HCT116 (cell line): Measurements from ENCODE around the gene IDS. TPM values are rescaled to one million over a fixed set of nuclear protein-coding genes. Genes with fewer than 3 reads are reported as not detected.
"Not testable (repeated sequence)": the region's sequence is repeated elsewhere in the genome, so short reads cannot be mapped to it uniquely, and the experiment has no call there.

Experiments used
- ATAC-seq: fragments of 200-7000 bp; cut with Tn5 transposase; 2 replicates; pipeline ENCODE4 v1.9.1; 2020; ENCODE audit warnings: mild to moderate bottlenecking, moderate library complexity
- BruUV-seq: library from RNA; stranded (reverse); fragments of 400-500 nt; replicated peaks from 2 replicates; lab custom pipeline; 2021; lab: Mats Ljungman, UMichigan
- CTCF ChIA-PET: fragments of 300-600 bp; sonication (Branson Sonifier 250); formaldehyde crosslinking; loops from one replicate; lab custom pipeline; 2021; ENCODE audit warnings: antibody characterized with exemption; lab: Charles Lee
- POLR2A ChIA-PET: fragments of 300-600, 350-600 bp; sonication (Branson Sonifier 250); formaldehyde crosslinking; loops from one replicate; lab custom pipeline; 2021; ENCODE audit warnings: antibody characterized with exemption; lab: Charles Lee
- RAD21 ChIA-PET, 2 experiments: fragments of 300-600 bp; sonication (Branson Sonifier 250); formaldehyde crosslinking; loops; one replicate each; lab custom pipeline; 2023; ENCODE audit warnings: low total read pairs in 2 of 2; ENCODE audit not compliant: uncharacterized antibody in 2 of 2, unreplicated experiment in 2 of 2, low non-redundant PET in 1 of 2; lab: Charles Lee
- DNase-seq: peaks from one replicate; pipeline ENCODE4 v3.0.0-alpha.2; 2010; ENCODE audit warnings: low read depth, low spot score
- H2AFZ ChIP-seq: fragments of 200-600 bp; shearing (Covaris generic), sonication (generic); 2 replicates; pipeline ENCODE4 v1.6.1; 2017; ENCODE audit warnings: low read depth, mixed run types, mixed read lengths, antibody characterized with exemption, low read length; ENCODE audit not compliant: poor library complexity, severe bottlenecking
- H3K27ac ChIP-seq: 2 replicates; pipeline ENCODE4 v1.5.1; 2012; ENCODE audit warnings: low read depth, low read length
- H3K27me3 ChIP-seq: fragments of 200-600 bp; sonication (generic); 2 replicates; pipeline ENCODE4 v1.6.1; 2016; ENCODE audit warnings: mixed run types, low read length, mixed read lengths; ENCODE audit not compliant: insufficient read depth
- H3K36me3 ChIP-seq, 2 experiments: fragments of 200-500 bp in 1 of 2; fragments of 200-600 bp in 1 of 2; sonication (Bioruptor generic) in 1 of 2; sonication (generic) in 1 of 2; 2 replicates each; pipeline versions ENCODE4 v1.5.1 to v1.6.1; 2014 to 2016; ENCODE audit warnings: low read length in 2 of 2, inconsistent platforms in 1 of 2, mixed read lengths in 1 of 2, mixed run types in 1 of 2; ENCODE audit not compliant: insufficient read depth in 2 of 2, control insufficient read depth in 1 of 2
- H3K4me1 ChIP-seq, 2 experiments: fragments of 200-600 bp in 1 of 2; sonication (generic) in 1 of 2; 2 replicates each; pipeline versions ENCODE4 v1.5.1 to v1.6.1; 2012 to 2017; ENCODE audit warnings: low read length in 2 of 2, inconsistent platforms in 1 of 2, mild to moderate bottlenecking in 1 of 2, mixed read lengths in 1 of 2, mixed run types in 1 of 2, moderate library complexity in 1 of 2; ENCODE audit not compliant: insufficient read depth in 2 of 2, control insufficient read depth in 1 of 2
- H3K4me2 ChIP-seq: fragments of 200-600 bp; sonication (generic); 2 replicates; pipeline ENCODE4 v1.6.1; 2017; ENCODE audit warnings: mixed run types, low read length, mixed read lengths
- H3K4me3 ChIP-seq, 2 experiments: fragments of 200-600 bp in 1 of 2; sonication (generic) in 1 of 2; replicated peaks in 1 of 2; 2 replicates each; pipeline ENCODE4 v1.5.1; 2011 to 2016; ENCODE audit warnings: low read length in 2 of 2, control low read depth in 1 of 2, low read depth in 1 of 2, mild to moderate bottlenecking in 1 of 2, mixed read lengths in 1 of 2, mixed run types in 1 of 2
- H3K79me2 ChIP-seq: fragments of 200-600 bp; sonication (generic); 2 replicates; pipeline ENCODE4 v1.6.1; 2017; ENCODE audit warnings: mild to moderate bottlenecking, mixed run types, low read length, moderate library complexity, mixed read lengths; ENCODE audit not compliant: insufficient read depth
- H3K9ac ChIP-seq: fragments of 200-600 bp; sonication (generic); 2 replicates; pipeline ENCODE4 v1.6.1; 2016; ENCODE audit warnings: low read length, mixed read lengths
- H3K9me2 ChIP-seq: fragments of 200-600 bp; sonication (generic), shearing (Covaris generic); 2 replicates; pipeline ENCODE4 v1.6.1; 2017; ENCODE audit warnings: mixed run types, mild to moderate bottlenecking, moderate library complexity; ENCODE audit not compliant: insufficient read depth
- H3K9me3 ChIP-seq, 2 experiments: fragments of 200-500 bp in 1 of 2; fragments of 200-600 bp in 1 of 2; sonication (Bioruptor generic) in 1 of 2; sonication (generic) in 1 of 2; 2 replicates each; pipeline ENCODE4 v1.6.1; 2014 to 2017; ENCODE audit warnings: low read length in 2 of 2, mixed read lengths in 2 of 2, inconsistent platforms in 1 of 2, low read depth in 1 of 2, mild to moderate bottlenecking in 1 of 2, mixed run types in 1 of 2, moderate library complexity in 1 of 2; ENCODE audit not compliant: control insufficient read depth in 1 of 2, insufficient read depth in 1 of 2
- H4K20me1 ChIP-seq: fragments of 200-600 bp; sonication (generic), shearing (Covaris generic); 2 replicates; pipeline ENCODE4 v1.6.1; 2017; ENCODE audit warnings: mixed run types, mild to moderate bottlenecking, moderate library complexity; ENCODE audit not compliant: insufficient read depth
- CBX3 ChIP-seq: IDR thresholded peaks from 2 replicates; pipeline ENCODE4 v1.6.1; 2012; ENCODE audit warnings: low read depth
- ELF1 ChIP-seq: IDR thresholded peaks from 2 replicates; pipeline ENCODE4 v1.6.1; 2012; ENCODE audit warnings: low read depth, borderline replicate concordance
- EZH2phosphoT487 ChIP-seq: fragments of 200-600 bp; IDR thresholded peaks from 2 replicates; pipeline ENCODE4 v1.6.1; 2018; ENCODE audit warnings: antibody characterized with exemption, borderline replicate concordance
- FOSL1 ChIP-seq: IDR thresholded peaks from 2 replicates; pipeline ENCODE4 v1.6.1; 2012; ENCODE audit warnings: low read depth
- JUND ChIP-seq: IDR thresholded peaks from 2 replicates; pipeline ENCODE4 v1.6.1; 2012
- POLR2A ChIP-seq: IDR thresholded peaks from 2 replicates; pipeline ENCODE4 v1.7.0; 2011; ENCODE audit warnings: borderline replicate concordance; ENCODE audit not compliant: insufficient read depth, insufficient read length; ENCODE audit errors: extremely low read depth
- POLR2AphosphoS5 ChIP-seq: IDR thresholded peaks from 2 replicates; pipeline ENCODE4 v1.6.1; 2011; ENCODE audit warnings: mild to moderate bottlenecking, low read depth, low read length, moderate library complexity
- RAD21 ChIP-seq: IDR thresholded peaks from 2 replicates; pipeline ENCODE4 v1.6.1; 2012; ENCODE audit warnings: low read depth, mild to moderate bottlenecking
- SIN3A ChIP-seq: IDR thresholded peaks from 2 replicates; pipeline ENCODE4 v1.6.1; 2012; ENCODE audit warnings: low read depth
- SP1 ChIP-seq: IDR thresholded peaks from 2 replicates; pipeline ENCODE4 v1.6.1; 2012; ENCODE audit warnings: low read depth
- SRF ChIP-seq: IDR thresholded peaks from 2 replicates; pipeline ENCODE4 v1.6.1; 2012; ENCODE audit warnings: low read depth
- TCF7L2 ChIP-seq: IDR thresholded peaks from 2 replicates; pipeline ENCODE4 v1.7.0; 2011; ENCODE audit warnings: borderline replicate concordance, inconsistent platforms; ENCODE audit not compliant: insufficient read depth, insufficient read length; ENCODE audit errors: extremely low read depth
- ZNF274 ChIP-seq: fragments of 200-500 bp; sonication (Bioruptor generic); IDR thresholded peaks from 2 replicates; pipeline ENCODE4 v1.6.1; 2014; ENCODE audit warnings: mild to moderate bottlenecking, low read depth, low read length, inconsistent platforms
- intact Hi-C: fragments of 100-400 bp; cut with micrococcal nuclease; formaldehyde crosslinking; loops from 2 replicates; pipeline ENCODE4 v1.10.0; 2022
- total RNA-seq: library from RNA; stranded (reverse); gene quantifications from one replicate; pipeline ENCODE4 v1.2.1, GENCODE V29; 2021; ENCODE audit not compliant: unreplicated experiment
- TF ChIP-seq, protein P1 (sequence below): IDR thresholded peaks from 2 replicates; pipeline ENCODE4 v1.6.1; 2012
- TF ChIP-seq, protein P2 (sequence below): IDR thresholded peaks from 2 replicates; pipeline ENCODE4 v1.6.1; 2011; ENCODE audit warnings: mild to moderate bottlenecking, low read length, moderate library complexity; ENCODE audit not compliant: insufficient replicate concordance; ENCODE audit errors: extremely low read depth
- TF ChIP-seq, protein P3 (sequence below), 3 experiments: fragments of 200-600 bp in 1 of 3; sonication (generic) in 1 of 3; IDR thresholded peaks in 2 of 3; conservative IDR thresholded peaks in 1 of 3; 2 replicates each; pipeline ENCODE4 v1.5.1; 2012 to 2017; ENCODE audit warnings: low read depth in 2 of 3, low read length in 2 of 3, antibody characterized with exemption in 1 of 3, borderline replicate concordance in 1 of 3, control low read depth in 1 of 3, mild to moderate bottlenecking in 1 of 3, mixed read lengths in 1 of 3, mixed run types in 1 of 3, moderate library complexity in 1 of 3; ENCODE audit not compliant: insufficient read depth in 1 of 3
- TF ChIP-seq, protein P4 (sequence below): IDR thresholded peaks from 2 replicates; pipeline ENCODE4 v1.6.1; 2012

IDS gene
- total RNA-seq, 1 experiment from 2014 or later: 42.0 TPM

DNA sequence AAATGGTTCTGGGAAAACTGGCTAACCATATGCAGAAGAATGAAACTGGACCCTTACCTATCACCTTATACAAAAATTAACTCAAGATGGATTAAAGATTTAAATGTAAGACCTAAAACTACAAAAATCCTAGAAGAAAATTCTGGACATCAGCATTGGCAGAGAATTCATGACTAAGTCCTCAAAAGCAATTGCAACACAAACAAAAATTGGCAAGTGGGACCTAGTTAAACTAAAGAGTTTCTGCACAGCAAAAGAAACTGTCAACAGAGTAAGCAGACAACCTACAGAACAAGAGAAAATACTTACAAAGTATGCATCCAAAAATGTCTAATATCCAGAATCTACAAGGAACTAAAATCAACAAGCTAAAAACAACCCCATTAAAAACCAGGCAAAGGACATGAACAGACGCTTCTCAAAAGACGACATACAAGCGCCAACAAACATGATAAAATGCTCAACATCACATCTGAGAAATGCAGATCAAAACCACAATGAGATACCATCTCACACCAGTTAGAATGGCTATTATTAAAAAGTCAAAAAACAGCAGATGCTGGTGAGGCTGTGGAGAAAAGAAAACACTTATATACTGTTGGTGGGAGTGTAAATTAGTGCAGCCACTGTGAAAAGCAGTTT is 15.7 kb upstream of the IDS start:
- H3K36me3 ChIP-seq, H3K9me3 ChIP-seq, H3K79me2 ChIP-seq, H3K27ac ChIP-seq, H3K9ac ChIP-seq, H2AFZ ChIP-seq, H4K20me1 ChIP-seq, H3K9me2 ChIP-seq, RAD21 ChIA-PET, H3K27me3 ChIP-seq, BruUV-seq, H3K4me2 ChIP-seq, ATAC-seq, intact Hi-C loops, H3K4me1 ChIP-seq, H3K4me3 ChIP-seq, POLR2A ChIA-PET, DNase-seq: not testable (repeated sequence)
- CTCF ChIA-PET: interaction anchor here (1.0 kb wide), 1 partner anchor 8 kb away, joined by 3 read pairs; no protein-coding TSS in a partner anchor

DNA sequence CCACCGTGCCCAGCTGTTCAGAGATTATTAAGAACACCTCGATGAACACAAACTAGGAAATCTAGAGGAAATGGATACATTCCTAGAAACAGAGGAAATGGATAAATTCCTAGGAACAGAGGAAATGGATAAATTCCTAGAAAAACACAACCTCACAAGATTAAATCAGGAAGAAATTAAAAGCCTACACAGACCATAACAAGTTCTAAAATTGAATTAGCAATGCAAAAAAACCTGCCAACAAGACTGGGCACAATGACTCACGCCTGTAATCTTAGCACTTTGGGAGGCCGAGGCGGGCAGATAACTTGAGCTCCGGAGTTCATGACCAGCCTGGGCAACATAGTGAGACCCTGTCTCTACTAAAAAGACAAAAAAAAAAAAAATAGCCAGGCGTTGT is 13.1 kb upstream of the IDS start:
- ChIA-PET POLR2A (no interaction called here), RAD21 (no interaction called here), CTCF (no interaction called here)
- Histone ChIP-seq H2AFZ (no peak overlapping the region), H3K27me3 (no peaks in the 10 kb centered on the region), H3K4me1 (peaks cover 0 to 5% of the 10 kb centered on the region in 2 experiments; a peak in 1 of 4 replicates), H3K9ac (no peak overlapping the region), H3K9me3 (no peaks in the 10 kb centered on the region), H4K20me1 (no peaks in the 10 kb centered on the region), H3K9me2 (no peaks in the 10 kb centered on the region), H3K27ac (no peak overlapping the region), H3K4me3 (no peak overlapping the region), H3K36me3 (no peaks in the 10 kb centered on the region), H3K4me2 (no peak overlapping the region), H3K79me2 (no peaks in the 10 kb centered on the region)
- BruUV-seq: no TSS peak
- DNase-seq: no peak
- intact Hi-C loops: no loop called here
- ATAC-seq: no peak
- TF ChIP-seq ZNF274 (no peak), POLR2A (no peak), FOSL1 (no peak), TCF7L2 (no peak), ELF1 (no peak), EZH2phosphoT487 (no peak), JUND (no peak), CBX3 (no peak), SIN3A (no peak), POLR2AphosphoS5 (no peak), SP1 (no peak), RAD21 (no peak), SRF (no peak)
- TF ChIP-seq, protein P1, sequence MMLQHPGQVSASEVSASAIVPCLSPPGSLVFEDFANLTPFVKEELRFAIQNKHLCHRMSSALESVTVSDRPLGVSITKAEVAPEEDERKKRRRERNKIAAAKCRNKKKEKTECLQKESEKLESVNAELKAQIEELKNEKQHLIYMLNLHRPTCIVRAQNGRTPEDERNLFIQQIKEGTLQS: no peak
- TF ChIP-seq, protein P2, sequence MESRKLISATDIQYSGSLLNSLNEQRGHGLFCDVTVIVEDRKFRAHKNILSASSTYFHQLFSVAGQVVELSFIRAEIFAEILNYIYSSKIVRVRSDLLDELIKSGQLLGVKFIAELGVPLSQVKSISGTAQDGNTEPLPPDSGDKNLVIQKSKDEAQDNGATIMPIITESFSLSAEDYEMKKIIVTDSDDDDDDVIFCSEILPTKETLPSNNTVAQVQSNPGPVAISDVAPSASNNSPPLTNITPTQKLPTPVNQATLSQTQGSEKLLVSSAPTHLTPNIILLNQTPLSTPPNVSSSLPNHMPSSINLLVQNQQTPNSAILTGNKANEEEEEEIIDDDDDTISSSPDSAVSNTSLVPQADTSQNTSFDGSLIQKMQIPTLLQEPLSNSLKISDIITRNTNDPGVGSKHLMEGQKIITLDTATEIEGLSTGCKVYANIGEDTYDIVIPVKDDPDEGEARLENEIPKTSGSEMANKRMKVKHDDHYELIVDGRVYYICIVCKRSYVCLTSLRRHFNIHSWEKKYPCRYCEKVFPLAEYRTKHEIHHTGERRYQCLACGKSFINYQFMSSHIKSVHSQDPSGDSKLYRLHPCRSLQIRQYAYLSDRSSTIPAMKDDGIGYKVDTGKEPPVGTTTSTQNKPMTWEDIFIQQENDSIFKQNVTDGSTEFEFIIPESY: no peak
- TF ChIP-seq, protein P3, sequence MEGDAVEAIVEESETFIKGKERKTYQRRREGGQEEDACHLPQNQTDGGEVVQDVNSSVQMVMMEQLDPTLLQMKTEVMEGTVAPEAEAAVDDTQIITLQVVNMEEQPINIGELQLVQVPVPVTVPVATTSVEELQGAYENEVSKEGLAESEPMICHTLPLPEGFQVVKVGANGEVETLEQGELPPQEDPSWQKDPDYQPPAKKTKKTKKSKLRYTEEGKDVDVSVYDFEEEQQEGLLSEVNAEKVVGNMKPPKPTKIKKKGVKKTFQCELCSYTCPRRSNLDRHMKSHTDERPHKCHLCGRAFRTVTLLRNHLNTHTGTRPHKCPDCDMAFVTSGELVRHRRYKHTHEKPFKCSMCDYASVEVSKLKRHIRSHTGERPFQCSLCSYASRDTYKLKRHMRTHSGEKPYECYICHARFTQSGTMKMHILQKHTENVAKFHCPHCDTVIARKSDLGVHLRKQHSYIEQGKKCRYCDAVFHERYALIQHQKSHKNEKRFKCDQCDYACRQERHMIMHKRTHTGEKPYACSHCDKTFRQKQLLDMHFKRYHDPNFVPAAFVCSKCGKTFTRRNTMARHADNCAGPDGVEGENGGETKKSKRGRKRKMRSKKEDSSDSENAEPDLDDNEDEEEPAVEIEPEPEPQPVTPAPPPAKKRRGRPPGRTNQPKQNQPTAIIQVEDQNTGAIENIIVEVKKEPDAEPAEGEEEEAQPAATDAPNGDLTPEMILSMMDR (IDR thresholded peaks at IDR 0.05 in 2 of 3, conservative IDR thresholded peaks at IDR 0.05 in 1 of 3; ENCODE audit: borderline replicate concordance in 1 of 3, insufficient read depth in 1 of 3, low read depth in 2 of 3, low read length in 2 of 3): no peak
- TF ChIP-seq, protein P4, sequence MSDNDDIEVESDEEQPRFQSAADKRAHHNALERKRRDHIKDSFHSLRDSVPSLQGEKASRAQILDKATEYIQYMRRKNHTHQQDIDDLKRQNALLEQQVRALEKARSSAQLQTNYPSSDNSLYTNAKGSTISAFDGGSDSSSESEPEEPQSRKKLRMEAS: no peak
